NCI-H187 treated with DMSO at 0.1 percent for 48 hours (cell line): ENCODE measurements around the gene KLHL30.

ENCODE experiments used
- DNase-seq: peaks from one replicate; lab custom pipeline; 2025; lab: John Stamatoyannopoulos, UW

The KLHL30 gene

GRCh38 chr2:238120463-238121298 is 17.8 kb upstream of the KLHL30 start:
- DNase-seq = no peak

DNA sequence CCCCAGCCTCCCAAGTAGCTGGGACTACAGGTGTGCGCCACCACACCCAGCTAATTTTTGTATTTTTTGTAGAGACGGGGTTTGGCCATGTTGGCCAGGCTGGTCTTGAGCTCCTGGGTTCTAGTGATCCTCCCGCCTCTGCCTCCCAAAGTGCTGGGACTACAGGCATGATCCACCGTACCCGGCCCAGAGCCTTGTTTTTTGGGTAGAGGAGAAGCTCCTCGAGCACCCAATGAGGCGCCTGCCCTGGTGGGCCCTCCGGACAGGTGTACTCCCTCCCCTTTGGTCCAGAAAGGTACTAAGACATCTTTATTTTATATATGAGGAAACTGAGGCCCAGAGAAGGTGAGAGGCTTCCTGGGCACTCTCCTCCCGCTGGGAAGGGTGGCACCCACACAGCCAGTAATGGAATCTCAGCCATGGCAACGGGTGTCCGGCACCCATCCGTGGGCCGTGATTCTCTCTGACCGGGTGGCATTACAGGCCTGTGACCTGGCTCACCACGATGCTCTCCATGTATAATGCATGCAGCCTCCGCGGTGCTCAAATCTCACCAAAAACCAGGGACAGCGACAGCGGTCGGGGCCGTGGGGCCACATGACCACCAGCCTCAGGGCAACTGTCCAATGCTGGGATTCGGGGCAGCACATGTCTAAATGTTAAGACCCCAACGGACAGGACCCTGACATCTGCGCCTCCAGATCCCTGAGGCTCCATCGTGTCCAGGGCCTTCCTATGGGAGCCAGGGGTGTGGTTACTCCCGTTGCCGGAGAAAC is 16.8 kb upstream of the KLHL30 start:
- DNase-seq = no peak

GRCh38 chr2:238122287-238123217 is 15.9 kb upstream of the KLHL30 start:
- no peak for DNase-seq

- DNase-seq = no peak
These were observed 15.1 kb upstream of the KLHL30 start for GRCh38 chr2:238123218-238123971.

DNA sequence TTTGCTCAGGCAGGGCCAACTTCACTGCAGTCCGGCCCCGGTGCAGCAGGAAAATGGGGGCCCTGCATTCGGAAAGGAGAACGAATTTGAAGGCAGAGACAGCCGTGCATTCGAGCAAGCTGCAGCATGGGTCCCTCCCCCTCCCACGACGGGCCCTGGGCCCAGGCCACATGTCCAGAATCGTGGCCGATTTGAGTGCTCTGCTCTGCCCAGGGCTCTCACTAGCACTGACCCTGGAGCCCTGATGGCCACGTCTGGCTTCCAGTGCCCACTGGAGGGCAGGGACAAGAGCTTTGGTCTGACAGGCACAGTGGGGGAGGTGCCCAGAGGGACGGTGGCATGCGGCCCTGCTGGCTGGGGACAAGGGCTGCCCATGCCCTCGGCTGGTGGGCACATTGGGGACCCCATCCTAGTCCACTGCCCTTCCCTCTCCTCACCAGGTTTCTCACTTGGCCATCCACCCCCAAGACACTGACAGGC is 14.4 kb upstream of the KLHL30 start:
- no peak for DNase-seq

DNA sequence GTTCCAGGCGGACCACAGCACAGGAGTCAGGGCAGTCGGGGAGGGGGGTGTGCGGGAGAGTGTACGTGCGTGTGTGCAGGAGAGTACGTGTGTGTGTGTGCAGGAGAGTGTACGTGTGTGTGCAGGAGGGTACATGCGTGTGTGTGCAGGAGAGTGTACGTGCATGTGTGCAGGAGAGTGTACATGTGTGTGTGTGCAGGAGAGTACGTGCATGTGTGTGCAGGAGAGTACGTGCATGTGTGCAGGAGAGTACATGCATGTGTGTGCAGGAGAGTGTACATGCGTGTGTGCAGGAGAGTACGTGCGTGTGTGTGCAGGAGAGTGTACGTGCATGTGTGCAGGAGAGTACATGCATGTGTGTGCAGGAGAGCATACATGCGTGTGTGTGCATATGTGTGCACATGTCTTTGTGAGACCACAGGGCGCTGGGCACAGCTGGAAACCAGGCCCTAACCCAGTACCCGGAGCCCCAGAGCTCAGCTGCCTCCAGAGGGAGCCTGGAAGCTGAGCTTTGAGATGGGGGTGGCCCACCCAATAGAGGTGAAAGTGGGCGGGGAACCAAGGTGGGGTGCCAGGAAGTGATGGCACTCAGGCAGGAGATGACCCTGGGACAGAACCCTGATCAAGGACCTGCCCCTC is 13.9 kb upstream of the KLHL30 start:
- DNase-seq = no peak

DNA sequence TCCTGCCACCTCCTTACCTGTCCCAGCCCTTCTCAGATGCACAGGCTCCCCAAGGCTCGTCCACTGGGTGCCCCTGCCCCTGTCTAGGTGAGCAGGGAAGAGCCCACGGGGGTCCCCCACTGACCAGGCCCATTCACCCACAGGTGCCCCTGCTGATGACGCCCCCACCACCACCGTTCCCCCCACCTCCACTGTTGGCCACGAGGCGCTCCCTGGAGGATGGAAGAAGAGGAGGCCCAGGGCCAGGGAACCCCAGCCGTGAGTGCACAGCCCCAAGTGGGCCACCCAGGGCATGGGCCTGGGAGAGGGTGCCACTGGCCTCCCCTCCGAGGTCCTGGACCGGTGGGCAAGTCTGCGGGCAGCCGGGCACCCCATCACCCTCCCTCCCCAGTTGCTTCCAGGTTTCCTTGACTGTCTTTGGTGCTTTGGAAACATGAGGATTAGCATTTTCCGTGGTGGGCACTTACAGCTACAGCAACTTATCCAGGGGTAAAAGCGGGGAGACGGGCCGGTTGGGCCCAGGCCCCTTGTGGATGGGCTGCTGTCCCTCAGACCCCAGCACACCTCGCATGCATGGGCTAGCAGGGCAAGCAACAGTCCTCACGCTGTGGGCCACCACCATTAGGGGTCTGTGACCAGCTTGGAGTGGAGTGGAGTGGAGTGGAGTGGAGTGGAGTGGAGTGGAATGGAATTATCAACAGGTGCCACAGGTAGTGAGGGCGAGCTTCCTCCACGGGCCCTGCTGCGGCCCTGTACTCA is 13.2 kb upstream of the KLHL30 start:
- no peak for DNase-seq

- DNase-seq = no peak
These were observed 12.1 kb upstream of the KLHL30 start for GRCh38 chr2:238126338-238126737.

- DNase-seq = no peak
These were observed 11.7 kb upstream of the KLHL30 start for GRCh38 chr2:238126775-238127164.

GRCh38 chr2:238127165-238128060 is 11.1 kb upstream of the KLHL30 start:
- no peak for DNase-seq

GRCh38 chr2:238128061-238128440 is 10.4 kb upstream of the KLHL30 start:
- DNase-seq = no peak

- no peak for DNase-seq
These were observed 9.9 kb upstream of the KLHL30 start for GRCh38 chr2:238128534-238129001.

DNA sequence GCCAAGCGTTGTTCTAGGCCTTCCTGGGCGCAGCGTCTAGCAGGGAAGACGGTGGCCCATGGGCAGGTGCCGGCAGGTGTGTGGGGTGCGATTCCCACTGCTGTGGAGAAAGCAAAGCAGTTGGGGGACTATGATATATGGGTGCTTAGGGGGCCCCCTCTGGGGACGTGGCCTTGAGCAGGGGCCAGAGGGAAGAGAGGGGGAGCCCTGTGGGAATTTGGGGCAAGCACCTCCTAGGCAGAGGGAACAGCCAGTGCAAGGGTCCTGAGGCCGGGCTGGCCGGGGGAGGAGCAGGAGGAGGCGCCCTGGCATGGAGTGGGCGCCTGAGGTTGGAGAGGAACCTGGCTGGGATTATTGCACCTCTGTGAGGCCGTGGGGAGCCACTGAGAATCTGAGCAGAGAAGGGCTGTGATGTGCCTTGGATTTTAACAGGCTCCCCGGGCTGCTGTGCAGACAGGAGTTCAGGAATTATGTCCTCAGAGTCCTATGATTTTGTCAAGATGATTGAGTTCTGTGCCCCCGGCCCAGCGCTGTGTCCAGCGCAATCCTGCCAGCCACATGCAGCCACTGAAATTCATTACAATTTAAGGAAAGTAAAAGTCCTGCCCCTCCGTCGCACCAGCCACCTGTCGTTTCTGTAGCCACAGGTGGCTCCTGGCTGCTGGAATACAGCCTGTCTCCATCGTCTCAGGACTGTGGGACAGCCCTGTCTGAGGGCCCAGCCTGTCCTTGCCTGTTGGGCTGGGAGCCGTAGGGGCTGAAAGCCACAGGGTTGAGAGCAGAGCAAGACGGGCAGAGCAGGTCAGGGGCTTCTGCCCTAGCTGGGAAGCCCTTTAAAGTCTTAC is 9.1 kb upstream of the KLHL30 start:
- no peak for DNase-seq

DNA sequence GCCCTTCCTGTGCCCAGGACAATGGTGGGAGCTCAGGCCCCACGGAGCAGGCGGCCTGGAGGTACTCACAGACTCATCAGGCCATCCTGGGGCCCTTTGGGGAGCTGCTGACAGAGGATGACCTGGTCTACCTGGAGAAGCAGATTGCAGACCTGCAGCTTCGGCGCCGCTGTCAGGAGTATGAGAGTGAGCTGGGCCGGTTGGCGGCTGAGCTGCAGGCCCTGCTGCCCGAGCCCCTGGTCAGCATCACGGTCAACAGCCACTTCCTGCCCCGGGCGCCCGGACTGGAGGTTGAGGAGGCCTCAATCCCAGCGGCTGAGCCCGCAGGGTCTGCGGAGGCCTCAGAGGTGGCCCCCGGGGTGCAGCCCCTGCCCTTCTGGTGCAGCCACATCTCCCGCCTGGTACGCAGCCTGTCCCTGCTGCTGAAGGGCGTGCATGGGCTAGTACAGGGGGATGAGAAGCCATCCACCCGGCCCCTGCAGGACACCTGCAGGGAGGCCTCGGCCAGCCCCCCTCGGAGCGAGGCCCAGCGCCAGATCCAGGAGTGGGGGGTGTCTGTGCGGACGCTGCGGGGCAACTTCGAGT is 8.3 kb upstream of the KLHL30 start:
- no peak for DNase-seq

DNA sequence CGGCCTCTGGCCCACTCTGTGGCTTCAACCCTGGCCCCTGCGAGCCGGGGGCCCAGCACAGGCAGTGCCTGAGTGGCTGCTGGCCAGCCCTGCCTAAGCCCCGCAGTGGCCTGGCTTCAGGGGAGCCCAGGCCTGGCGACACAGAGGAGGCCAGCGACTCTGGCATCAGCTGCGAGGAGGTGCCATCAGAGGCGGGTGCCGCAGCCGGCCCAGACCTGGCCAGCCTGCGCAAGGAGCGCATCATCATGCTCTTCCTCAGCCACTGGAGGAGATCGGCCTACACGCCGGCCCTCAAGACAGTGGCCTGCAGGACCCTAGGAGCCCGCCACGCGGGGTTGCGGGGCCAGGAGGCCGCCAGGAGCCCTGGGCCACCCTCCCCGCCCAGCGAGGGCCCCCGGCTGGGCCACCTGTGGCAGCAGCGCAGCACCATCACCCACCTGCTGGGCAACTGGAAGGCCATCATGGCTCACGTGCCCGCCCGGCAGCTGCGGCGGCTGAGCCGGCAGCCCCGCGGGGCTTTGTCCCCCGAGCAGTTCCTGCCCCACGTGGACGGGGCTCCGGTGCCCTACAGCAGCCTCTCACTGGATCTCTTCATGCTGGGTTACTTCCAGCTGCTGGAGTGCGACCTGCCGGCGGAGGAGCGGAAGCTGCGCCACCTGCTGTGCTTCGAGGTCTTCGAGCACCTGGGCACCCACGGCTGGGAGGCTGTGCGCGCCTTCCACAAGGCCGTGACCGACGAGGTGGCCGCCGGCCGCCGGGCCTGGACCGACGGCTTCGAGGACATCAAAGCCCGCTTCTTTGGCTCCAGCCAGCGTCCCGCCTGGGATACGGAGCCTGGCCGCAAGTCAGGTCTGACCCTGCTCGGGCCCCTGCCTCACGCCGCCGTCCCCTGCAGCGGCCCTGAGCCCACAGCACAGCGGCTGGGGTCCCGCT is 7.5 kb upstream of the KLHL30 start:
- DNase-seq = no peak

DNA sequence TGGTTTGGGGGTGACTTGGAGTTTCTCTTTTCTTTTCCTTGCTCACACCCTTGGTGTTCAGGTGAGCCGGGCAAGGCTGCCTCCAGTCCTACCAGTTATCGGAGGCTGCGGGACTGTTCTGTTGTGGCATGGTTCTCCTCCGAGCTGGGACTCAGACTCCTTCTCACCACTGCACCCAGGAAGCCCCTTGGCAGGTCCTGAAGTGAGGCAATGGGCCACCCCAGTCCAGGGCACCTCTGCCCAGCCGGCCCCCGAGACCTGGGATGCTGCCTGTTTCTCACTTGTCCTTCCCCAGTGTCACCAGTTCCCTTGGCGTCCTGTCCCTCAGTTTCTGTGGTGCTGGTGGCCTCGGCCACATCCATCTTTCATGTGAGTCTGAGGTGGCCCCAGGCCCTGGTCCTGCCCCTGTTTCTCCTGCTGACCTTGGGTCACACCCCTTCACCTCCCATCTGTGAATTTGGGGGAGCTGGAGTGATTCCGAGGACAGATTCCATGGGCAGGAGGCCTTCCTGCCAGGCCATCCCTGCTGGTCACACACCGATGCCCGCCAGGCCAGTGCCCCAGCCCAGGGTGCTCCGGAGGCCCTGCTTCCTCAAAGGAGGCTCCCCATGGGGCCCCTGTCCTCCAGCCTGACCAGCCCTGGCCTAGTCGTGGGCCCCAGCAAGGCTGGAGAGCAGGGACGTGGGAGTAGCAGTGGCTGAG is 6.6 kb upstream of the KLHL30 start:
- DNase-seq = no peak
